Measurements from ENCODE around the gene FAM227A. TPM values are rescaled to one million over a fixed set of nuclear protein-coding genes. Genes with fewer than 3 reads are reported as not detected.

The FAM227A gene
- total and polyA plus RNA-seq, 2 of the 8 experiments (the other 6 are each of a cell fraction or from before 2014, with no cell fraction given) = 2.1 to 3.9 TPM

GRCh38 chr22:38638216-38638615 lies 18.0 kb downstream of the FAM227A start:
- Histone ChIP-seq H4K20me1 (replicated peaks in 1 of 2; ENCODE audit: control insufficient read depth in 1 of 2, insufficient read depth in 2 of 2, low read length in 2 of 2) (no peaks in the 10 kb centered on the region), H4K91ac (replicated peaks; ENCODE audit: insufficient read length, low read length) (no peak overlapping the region), H2BK120ac (replicated peaks; ENCODE audit: low read depth, low read length) (no peak overlapping the region), H3K9ac (replicated peaks in 1 of 4; ENCODE audit: extremely low read depth in 1 of 4, low read depth in 3 of 4, low read length in 3 of 4) (no peak overlapping the region), H2AK5ac (ENCODE audit: low read depth, low read length) (no peak overlapping the region), H3K79me1 (ENCODE audit: low read depth, low read length) (no peaks in the 10 kb centered on the region), H3K79me2 (ENCODE audit: control insufficient read depth in 1 of 2, insufficient read depth in 2 of 2, low read length in 2 of 2) (no peaks in the 10 kb centered on the region), H2BK5ac (ENCODE audit: low read depth, low read length) (no peak overlapping the region), H3K27ac (ENCODE audit: low read depth, low read length) (no peak overlapping the region), H3K56ac (replicated peaks; ENCODE audit: insufficient read length, low read depth, low read length) (no peak overlapping the region), H2BK15ac (ENCODE audit: low read length) (no peak overlapping the region), H3K23me2 (ENCODE audit: low read depth, low read length) (no peaks in the 10 kb centered on the region), H3K18ac (ENCODE audit: extremely low read depth, low read length) (no peak overlapping the region), H3K4me1 (replicated peaks in 1 of 4; ENCODE audit: control insufficient read depth in 3 of 4, insufficient read depth in 4 of 4, low read length in 3 of 4) (no peaks in the 10 kb centered on the region), H3K4me3 (ENCODE audit: extremely low read depth in 1 of 4, insufficient read depth in 2 of 4, low read depth in 3 of 4, low read length in 4 of 4) (no peak overlapping the region), H3K23ac (ENCODE audit: insufficient read length) (no peak overlapping the region), H3K4me2 (ENCODE audit: insufficient read depth in 1 of 2, low read depth in 2 of 2, low read length in 2 of 2) (no peak overlapping the region), H2BK20ac (ENCODE audit: low read length) (no peak overlapping the region), H2BK12ac (ENCODE audit: low read depth, low read length) (no peak overlapping the region), H4K8ac (ENCODE audit: extremely low read depth, insufficient read depth, low read length) (no peak overlapping the region), H3K9me3 (ENCODE audit: insufficient read depth in 2 of 2, low read depth in 1 of 2, low read length in 1 of 2) (no peaks in the 10 kb centered on the region), H3K4ac (replicated peaks; ENCODE audit: insufficient read length, low read depth, low read length) (no peak overlapping the region), H2AFZ (ENCODE audit: low read length) (no peak overlapping the region), H3K36me3 (ENCODE audit: control insufficient read depth in 2 of 4, insufficient read depth in 4 of 4, low read length in 3 of 4) (peaks cover 0 to 10% (median 5%) of the 10 kb centered on the region in 4 experiments; a peak in 5 of 8 replicates), H3K14ac (ENCODE audit: insufficient read length) (no peak overlapping the region), H4K5ac (ENCODE audit: insufficient read length, low read depth, low read length) (no peak overlapping the region), H3K27me3 (replicated peaks in 1 of 4; ENCODE audit: control insufficient read depth in 3 of 4, extremely low read depth in 1 of 4, insufficient read depth in 3 of 4, low read length in 3 of 4) (no peaks in the 10 kb centered on the region)
- WGBS, 2 experiments (ENCODE audit: extremely low coverage in 1 of 2, insufficient coverage in 1 of 2, insufficient read length in 1 of 2, insufficient replicate concordance in 2 of 2, low coverage in 1 of 2, low lambda C conversion rate in 2 of 2, missing lambda C conversion rate in 1 of 2) = 97% methylated on average over 2 of the region's 2 CpGs; no CpG with 5 or more reads in 1 of the 2 experiments
- FAIRE-seq = no peak
- TF ChIP-seq POLR2A (IDR thresholded peaks at IDR 0.05; ENCODE audit: control extremely low read depth in 1 of 2, low read depth in 2 of 2, low read length in 2 of 2) (no peak), KDM1A (IDR thresholded peaks at IDR 0.05; ENCODE audit: borderline replicate concordance, low read length) (no peak), ASH2L (IDR thresholded peaks at IDR 0.05; ENCODE audit: low read length) (no peak), SIN3A (conservative IDR thresholded peaks at IDR 0.05 in 1 of 2, IDR thresholded peaks at IDR 0.05 in 1 of 2; ENCODE audit: low read depth in 1 of 2, low read length in 2 of 2) (no peak), TBP (IDR thresholded peaks at IDR 0.05; ENCODE audit: low read depth, low read length) (no peak), CHD2 (IDR thresholded peaks at IDR 0.05; ENCODE audit: low read length) (no peak), ZNF274 (IDR thresholded peaks at IDR 0.05; ENCODE audit: borderline replicate concordance, extremely low read depth, low read length) (no peak), NANOG (IDR thresholded peaks at IDR 0.05; ENCODE audit: insufficient read depth, low read depth, low read length, poor library complexity, severe bottlenecking) (no peak), RAD21 (IDR thresholded peaks at IDR 0.05 in 1 of 2, conservative IDR thresholded peaks at IDR 0.05 in 1 of 2; ENCODE audit: low read depth in 2 of 2, low read length in 2 of 2) (no peak), PHF8 (conservative IDR thresholded peaks at IDR 0.05; ENCODE audit: low read depth, low read length) (no peak), GABPA (IDR thresholded peaks at IDR 0.05; ENCODE audit: borderline replicate concordance, insufficient read depth, low read length) (no peak), BRCA1 (IDR thresholded peaks at IDR 0.05; ENCODE audit: low read depth, low read length) (no peak), SRF (IDR thresholded peaks at IDR 0.05; ENCODE audit: low read depth, low read length) (no peak), YY1 (IDR thresholded peaks at IDR 0.05; ENCODE audit: low read depth, low read length) (no peak), SUZ12 (IDR thresholded peaks at IDR 0.05; ENCODE audit: low read length) (no peak), BACH1 (IDR thresholded peaks at IDR 0.05; ENCODE audit: low read length) (no peak)
- no peak for DNase-seq (ENCODE audit: low read depth in 1 of 2, low spot score in 2 of 2)
- ChIA-PET POLR2A (ENCODE audit: partially characterized antibody) (no interaction called here), CTCF (ENCODE audit: partially characterized antibody) (no interaction called here)
